Gastrocnemius medialis (tissue), 4 donors: ENCODE results near the gene CABCOCO1.

Source experiments
- POLR2A ChIP-seq, 2 donors: fragments of 450-650 bp; IDR thresholded peaks; one replicate each; pipeline ENCODE4 v1.6.1; 2017; ENCODE audit warnings: antibody characterized with exemption in 2 of 2, mild to moderate bottlenecking in 2 of 2, moderate library complexity in 2 of 2
- TF ChIP-seq, protein P1 (sequence below), 5 experiments: fragments of 450-650 bp in 3 of 5; fragments of 200-600 bp in 2 of 5; sonication (generic) in 2 of 5; IDR thresholded peaks in 4 of 5; conservative IDR thresholded peaks in 1 of 5; 1 replicate in 4 of 5; 2 replicates in 1 of 5; pipeline ENCODE4 v1.5.1; 2016 to 2019; ENCODE audit warnings: antibody characterized with exemption in 5 of 5, mild to moderate bottlenecking in 3 of 5, moderate library complexity in 3 of 5

DNA sequence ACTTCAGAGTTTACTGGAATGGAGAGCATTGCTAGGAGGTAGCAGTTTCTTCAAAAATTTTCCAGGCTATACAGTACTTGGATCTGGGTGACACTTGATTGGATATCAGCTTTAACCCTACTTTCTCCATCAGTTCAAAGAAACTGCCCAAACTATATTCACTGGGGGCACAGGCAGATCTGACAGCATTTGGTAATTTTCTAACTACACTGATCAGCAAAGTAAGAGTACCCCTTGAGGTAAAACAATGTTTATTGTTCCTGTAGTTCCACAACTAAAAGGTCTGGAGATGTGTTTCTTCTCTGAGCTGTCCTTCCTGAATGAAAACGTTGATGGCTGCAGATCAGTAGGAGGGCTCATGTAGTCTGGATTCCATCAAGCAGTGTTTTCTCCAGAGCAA lies 104.2 kb downstream of the CABCOCO1 start:
- TF ChIP-seq, protein P1, sequence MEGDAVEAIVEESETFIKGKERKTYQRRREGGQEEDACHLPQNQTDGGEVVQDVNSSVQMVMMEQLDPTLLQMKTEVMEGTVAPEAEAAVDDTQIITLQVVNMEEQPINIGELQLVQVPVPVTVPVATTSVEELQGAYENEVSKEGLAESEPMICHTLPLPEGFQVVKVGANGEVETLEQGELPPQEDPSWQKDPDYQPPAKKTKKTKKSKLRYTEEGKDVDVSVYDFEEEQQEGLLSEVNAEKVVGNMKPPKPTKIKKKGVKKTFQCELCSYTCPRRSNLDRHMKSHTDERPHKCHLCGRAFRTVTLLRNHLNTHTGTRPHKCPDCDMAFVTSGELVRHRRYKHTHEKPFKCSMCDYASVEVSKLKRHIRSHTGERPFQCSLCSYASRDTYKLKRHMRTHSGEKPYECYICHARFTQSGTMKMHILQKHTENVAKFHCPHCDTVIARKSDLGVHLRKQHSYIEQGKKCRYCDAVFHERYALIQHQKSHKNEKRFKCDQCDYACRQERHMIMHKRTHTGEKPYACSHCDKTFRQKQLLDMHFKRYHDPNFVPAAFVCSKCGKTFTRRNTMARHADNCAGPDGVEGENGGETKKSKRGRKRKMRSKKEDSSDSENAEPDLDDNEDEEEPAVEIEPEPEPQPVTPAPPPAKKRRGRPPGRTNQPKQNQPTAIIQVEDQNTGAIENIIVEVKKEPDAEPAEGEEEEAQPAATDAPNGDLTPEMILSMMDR (IDR thresholded peaks at IDR 0.05 in 4 of 5, conservative IDR thresholded peaks at IDR 0.05 in 1 of 5), result no peak
- no peak for TF ChIP-seq POLR2A (IDR thresholded peaks at IDR 0.05)
